H1 (cell line): ENCODE data around the gene C19orf38. TPM values are rescaled to one million over a fixed set of nuclear protein-coding genes. Genes with fewer than 3 reads are reported as not detected.

ENCODE experiments used
- CTCF ChIA-PET: fragments of 300-600 bp; sonication (Branson Sonifier 250); formaldehyde crosslinking; loops from one replicate; lab custom pipeline; 2021; ENCODE audit not compliant: partially characterized antibody; lab: Charles Lee
- POLR2A ChIA-PET: fragments of 300-600 bp; sonication (Branson Sonifier 250); formaldehyde crosslinking; loops from one replicate; lab custom pipeline; 2021; ENCODE audit warnings: inconsistent platforms; ENCODE audit not compliant: partially characterized antibody; lab: Charles Lee
- DNase-seq, 2 experiments: peaks; one replicate each; pipeline versions ENCODE4 v3.0.0 to v3.0.0-alpha.2; 2010 to 2022; ENCODE audit warnings: low spot score in 2 of 2, low read depth in 1 of 2, mixed read lengths in 1 of 2
- FAIRE-seq: peaks from 2 replicates; lab custom pipeline; 2011; peaks lifted over from hg19 to GRCh38; lab: Jason Lieb, UNC
- H2AFZ ChIP-seq: 2 replicates; pipeline ENCODE4 v1.8.1; 2012; ENCODE audit warnings: low read length, inconsistent platforms
- H2AK5ac ChIP-seq: 2 replicates; pipeline ENCODE4 v1.6.1; 2013; ENCODE audit warnings: low read depth, low read length
- H2BK120ac ChIP-seq: replicated peaks from 2 replicates; pipeline ENCODE3; 2013; ENCODE audit warnings: low read depth, low read length, inconsistent platforms
- H2BK12ac ChIP-seq: 2 replicates; pipeline ENCODE4 v1.6.1; 2013; ENCODE audit warnings: low read depth, low read length
- H2BK15ac ChIP-seq: 2 replicates; pipeline ENCODE4 v1.6.1; 2013; ENCODE audit warnings: low read length
- H2BK20ac ChIP-seq: 2 replicates; pipeline ENCODE4 v1.6.1; 2013; ENCODE audit warnings: low read length
- H2BK5ac ChIP-seq: 2 replicates; pipeline ENCODE4 v1.6.1; 2013; ENCODE audit warnings: low read depth, low read length
- H3K14ac ChIP-seq: 2 replicates; pipeline ENCODE4 v1.6.1; 2013; ENCODE audit warnings: inconsistent platforms; ENCODE audit not compliant: insufficient read length
- H3K18ac ChIP-seq: 2 replicates; pipeline ENCODE4 v1.6.1; 2013; ENCODE audit warnings: low read length; ENCODE audit errors: extremely low read depth
- H3K23ac ChIP-seq: 2 replicates; pipeline ENCODE4 v1.6.1; 2013; ENCODE audit warnings: inconsistent platforms; ENCODE audit not compliant: insufficient read length
- H3K23me2 ChIP-seq: 2 replicates; pipeline ENCODE4 v1.6.1; 2013; ENCODE audit warnings: low read depth, low read length
- H3K27ac ChIP-seq: 2 replicates; pipeline ENCODE4 v1.6.1; 2011; ENCODE audit warnings: low read depth, low read length, inconsistent platforms
- H3K27me3 ChIP-seq, 4 experiments: replicated peaks in 1 of 4; 1 replicate in 1 of 4; 2 replicates in 3 of 4; pipeline versions ENCODE4 v1.6.1 to v1.8.1; 2011 to 2013; ENCODE audit warnings: low read length in 3 of 4, mild to moderate bottlenecking in 3 of 4, inconsistent platforms in 2 of 4, mixed read lengths in 2 of 4, moderate library complexity in 1 of 4; ENCODE audit not compliant: control insufficient read depth in 3 of 4, insufficient read depth in 3 of 4; ENCODE audit errors: extremely low read depth in 1 of 4
- H3K36me3 ChIP-seq, 4 experiments: 2 replicates each; pipeline versions ENCODE4 v1.6.1 to v1.8.1; 2011 to 2013; ENCODE audit warnings: mild to moderate bottlenecking in 4 of 4, low read length in 3 of 4, moderate library complexity in 2 of 4, control low read depth in 1 of 4, inconsistent platforms in 1 of 4; ENCODE audit not compliant: insufficient read depth in 4 of 4, control insufficient read depth in 2 of 4
- H3K4ac ChIP-seq: replicated peaks from 2 replicates; pipeline ENCODE3; 2013; ENCODE audit warnings: low read length, low read depth, mixed read lengths, inconsistent platforms; ENCODE audit not compliant: insufficient read length
- H3K4me1 ChIP-seq, 4 experiments: replicated peaks in 1 of 4; 1 replicate in 1 of 4; 2 replicates in 3 of 4; pipeline versions ENCODE4 v1.6.1 to v1.8.1; 2011 to 2013; ENCODE audit warnings: low read length in 3 of 4, inconsistent platforms in 2 of 4, mixed read lengths in 1 of 4; ENCODE audit not compliant: insufficient read depth in 4 of 4, control insufficient read depth in 3 of 4
- H3K4me2 ChIP-seq, 2 experiments: 2 replicates each; pipeline versions ENCODE4 v1.6.1 to v1.8.1; 2011 to 2013; ENCODE audit warnings: low read depth in 2 of 2, low read length in 2 of 2, control low read depth in 1 of 2, inconsistent platforms in 1 of 2, mild to moderate bottlenecking in 1 of 2; ENCODE audit not compliant: insufficient read depth in 1 of 2
- H3K4me3 ChIP-seq, 4 experiments: fragments of 200-600, 300-600 bp in 1 of 4; sonication (generic), shearing (Covaris generic), sonication (Bioruptor Twin) in 1 of 4; 2 replicates each; pipeline versions ENCODE4 v1.5.1 to v1.8.1; 2011 to 2016; ENCODE audit warnings: low read length in 4 of 4, low read depth in 3 of 4, control low read depth in 2 of 4, inconsistent platforms in 2 of 4, mild to moderate bottlenecking in 2 of 4, mixed read lengths in 1 of 4, moderate library complexity in 1 of 4; ENCODE audit not compliant: insufficient read depth in 2 of 4; ENCODE audit errors: extremely low read depth in 1 of 4
- H3K56ac ChIP-seq: replicated peaks from 2 replicates; pipeline ENCODE3; 2013; ENCODE audit warnings: low read depth, mild to moderate bottlenecking, mixed read lengths, low read length, inconsistent platforms; ENCODE audit not compliant: insufficient read length
- H3K79me1 ChIP-seq: 2 replicates; pipeline ENCODE4 v1.6.1; 2013; ENCODE audit warnings: low read depth, low read length, control low read depth
- H3K79me2 ChIP-seq, 2 experiments: 2 replicates each; pipeline versions ENCODE4 v1.6.1 to v1.8.1; 2012 to 2013; ENCODE audit warnings: low read length in 2 of 2, mild to moderate bottlenecking in 2 of 2, inconsistent platforms in 1 of 2; ENCODE audit not compliant: insufficient read depth in 2 of 2, control insufficient read depth in 1 of 2
- H3K9ac ChIP-seq, 4 experiments: replicated peaks in 1 of 4; 1 replicate in 1 of 4; 2 replicates in 3 of 4; pipeline versions ENCODE4 v1.6.1 to v1.8.1; 2011 to 2013; ENCODE audit warnings: low read depth in 3 of 4, low read length in 3 of 4, control low read depth in 2 of 4, mild to moderate bottlenecking in 2 of 4, moderate library complexity in 2 of 4, inconsistent platforms in 1 of 4; ENCODE audit errors: extremely low read depth in 1 of 4
- H3K9me3 ChIP-seq, 2 experiments: 2 replicates each; pipeline versions ENCODE4 v1.6.1 to v1.8.1; 2012 to 2013; ENCODE audit warnings: mild to moderate bottlenecking in 2 of 2, moderate library complexity in 2 of 2, control low read depth in 1 of 2, inconsistent platforms in 1 of 2, low read depth in 1 of 2, low read length in 1 of 2, mixed read lengths in 1 of 2; ENCODE audit not compliant: insufficient read depth in 2 of 2
- H4K20me1 ChIP-seq, 2 experiments: replicated peaks in 1 of 2; 2 replicates each; pipeline versions ENCODE3 to v1.8.1; 2011 to 2013; ENCODE audit warnings: inconsistent platforms in 2 of 2, low read length in 2 of 2, mild to moderate bottlenecking in 1 of 2; ENCODE audit not compliant: insufficient read depth in 2 of 2, control insufficient read depth in 1 of 2
- H4K5ac ChIP-seq: 2 replicates; pipeline ENCODE4 v1.6.1; 2013; ENCODE audit warnings: low read length, low read depth, mixed read lengths, inconsistent platforms; ENCODE audit not compliant: insufficient read length
- H4K8ac ChIP-seq: 2 replicates; pipeline ENCODE4 v1.8.0; 2013; ENCODE audit warnings: mild to moderate bottlenecking, moderate library complexity, low read length, inconsistent platforms; ENCODE audit not compliant: insufficient read depth; ENCODE audit errors: extremely low read depth
- H4K91ac ChIP-seq: replicated peaks from 2 replicates; pipeline ENCODE3; 2013; ENCODE audit warnings: low read length, mixed read lengths, inconsistent platforms; ENCODE audit not compliant: insufficient read length
- CTBP2 ChIP-seq: IDR thresholded peaks from 2 replicates; pipeline ENCODE4 v1.7.0; 2011; ENCODE audit warnings: borderline replicate concordance, mild to moderate bottlenecking, moderate library complexity, mixed read lengths, low read length; ENCODE audit not compliant: insufficient read depth, insufficient read length
- GABPA ChIP-seq: IDR thresholded peaks from 2 replicates; pipeline ENCODE4 v1.6.1; 2011; ENCODE audit warnings: mild to moderate bottlenecking, low read length, moderate library complexity, borderline replicate concordance; ENCODE audit not compliant: insufficient read depth
- MAFK ChIP-seq: IDR thresholded peaks from 2 replicates; pipeline ENCODE4 v1.6.1; 2012; ENCODE audit warnings: low read depth, mild to moderate bottlenecking, improper control_type of control experiment, low read length
- SRF ChIP-seq: IDR thresholded peaks from 2 replicates; pipeline ENCODE4 v1.6.1; 2011; ENCODE audit warnings: mild to moderate bottlenecking, low read depth, low read length, moderate library complexity
- WGBS, 2 experiments: shearing (Covaris generic) in 1 of 2; methylation state at CpG; one replicate each; pipeline versions ENCODE4 v1.1.6 to v1.1.7; 2013 to 2015; ENCODE audit warnings: low lambda C conversion rate in 2 of 2, mixed read lengths in 2 of 2, inconsistent platforms in 1 of 2, low coverage in 1 of 2, missing lambda C conversion rate in 1 of 2; ENCODE audit not compliant: insufficient replicate concordance in 2 of 2, insufficient coverage in 1 of 2, insufficient read length in 1 of 2; ENCODE audit errors: extremely low coverage in 1 of 2, missing lambda C conversion rate in 1 of 2; 5-methylcytosine and 5-hydroxymethylcytosine counted together
- polyA plus RNA-seq, 7 experiments: library from polyadenylated mRNA; depleted of rRNA in 3 of 7; stranded (reverse) in 5 of 7; unstranded in 2 of 7; fragments of >200 nt in 5 of 7; fragments of 200-250 nt in 2 of 7; gene quantifications; 1 replicate in 5 of 7; 2 replicates in 1 of 7; 4 replicates in 1 of 7; pipeline versions ENCODE4 v1.2.1 to v1.2.3, GENCODE V29; 2011 to 2013; ENCODE audit warnings: missing spikeins in 2 of 7, mixed read lengths in 2 of 7
- total RNA-seq: library from RNA; stranded (reverse); fragmentation: NEBNext Ultra II Directional; extraction: Animal tissue kit (Norgen Biotek cat#: 25700); gene quantifications from 2 replicates; pipeline ENCODE4 v1.2.1, GENCODE V29; 2021
- TF ChIP-seq, protein P1 (sequence below): IDR thresholded peaks from 2 replicates; pipeline ENCODE4 v1.6.1; 2011; ENCODE audit warnings: low read depth, mild to moderate bottlenecking, low read length; ENCODE audit not compliant: insufficient read depth

C19orf38 gene
- total and polyA plus RNA-seq, 2 of the 8 experiments (the other 6 are each of a cell fraction or from before 2014, with no cell fraction given) = 0.53 TPM; not detected in 1

DNA sequence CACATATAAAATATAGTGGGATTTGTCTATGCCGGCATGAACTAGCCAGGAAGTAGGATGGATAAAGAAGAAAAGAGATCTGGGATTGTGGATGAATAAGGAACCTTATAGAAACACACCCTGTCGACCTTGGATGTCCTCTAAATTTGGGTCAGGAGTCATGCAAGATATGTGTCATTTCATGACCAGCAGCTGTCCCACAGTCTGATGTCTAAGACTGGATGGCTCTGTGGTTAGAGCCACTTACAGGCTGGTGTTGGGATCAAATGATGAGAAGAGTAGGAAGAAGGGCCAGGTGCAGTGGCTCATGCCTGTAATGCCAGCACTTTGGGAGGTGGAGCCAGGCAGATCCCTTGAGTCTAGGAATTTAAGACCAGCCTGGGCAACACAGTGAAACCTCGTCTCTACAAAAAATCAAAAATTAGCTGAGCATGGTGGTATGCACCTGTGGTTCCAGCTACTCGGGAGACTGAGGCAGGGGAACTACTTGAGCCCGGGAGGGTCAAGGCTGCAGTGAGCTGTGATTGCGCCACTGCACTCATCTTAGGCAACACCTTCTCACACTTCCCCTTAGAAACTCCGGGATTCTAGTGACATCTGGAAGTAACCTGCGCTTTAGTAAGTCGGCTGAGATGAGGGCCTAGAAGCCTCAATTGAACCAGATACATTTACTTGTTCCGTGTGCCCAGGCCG lies 43.0 kb upstream of the C19orf38 start:
- POLR2A ChIA-PET = no interaction called here
- FAIRE-seq = no peak

More for the DNA sequence above, 43.0 kb upstream of the C19orf38 start:
- Histone ChIP-seq H4K91ac (no peak overlapping the region), H2AFZ (no peak overlapping the region), H3K9me3 (no peaks in the 10 kb centered on the region), H2BK12ac (no peak overlapping the region), H2BK20ac (no peak overlapping the region), H2AK5ac (no peak overlapping the region), H3K4ac (no peak overlapping the region), H3K27me3 (no peaks in the 10 kb centered on the region), H3K9ac (no peak overlapping the region), H4K20me1 (peaks cover 0 to 3% of the 10 kb centered on the region in 2 experiments), H3K4me2 (no peak overlapping the region), H3K36me3 (peaks cover 0 to 24% (median 10%) of the 10 kb centered on the region in 4 experiments; a peak in 5 of 8 replicates), H2BK5ac (no peak overlapping the region), H4K5ac (no peak overlapping the region), H3K14ac (no peak overlapping the region), H4K8ac (peak overlapping the region; percentile 66; the same call in 1 of the 2 replicates), H3K27ac (no peak overlapping the region), H2BK120ac (no peak overlapping the region), H2BK15ac (no peak overlapping the region), H3K56ac (no peak overlapping the region), H3K79me2 (no peaks in the 10 kb centered on the region), H3K4me1 (no peaks in the 10 kb centered on the region), H3K18ac (no peak overlapping the region), H3K79me1 (no peaks in the 10 kb centered on the region), H3K4me3 (no peak overlapping the region), H3K23me2 (no peaks in the 10 kb centered on the region), H3K23ac (no peak overlapping the region)
- DNase-seq = no peak
- WGBS, 2 experiments = 91% methylated on average over 11 of the region's 11 CpGs; no CpG with 5 or more reads in 1 of the 2 experiments
- CTCF ChIA-PET = interaction anchor here (0.8 to 1.4 kb wide), 4 partner anchors 9 to 52 kb away, joined by 3 to 4 read pairs (median 4); no protein-coding TSS in a partner anchor
- TF ChIP-seq, protein P1, sequence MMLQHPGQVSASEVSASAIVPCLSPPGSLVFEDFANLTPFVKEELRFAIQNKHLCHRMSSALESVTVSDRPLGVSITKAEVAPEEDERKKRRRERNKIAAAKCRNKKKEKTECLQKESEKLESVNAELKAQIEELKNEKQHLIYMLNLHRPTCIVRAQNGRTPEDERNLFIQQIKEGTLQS = no peak
- TF ChIP-seq CTBP2 = no peak
- TF ChIP-seq MAFK = no peak
- no peak for TF ChIP-seq GABPA
- no peak for TF ChIP-seq SRF
